ENCODE data around the gene TTYH2.

The TTYH2 gene

DNA sequence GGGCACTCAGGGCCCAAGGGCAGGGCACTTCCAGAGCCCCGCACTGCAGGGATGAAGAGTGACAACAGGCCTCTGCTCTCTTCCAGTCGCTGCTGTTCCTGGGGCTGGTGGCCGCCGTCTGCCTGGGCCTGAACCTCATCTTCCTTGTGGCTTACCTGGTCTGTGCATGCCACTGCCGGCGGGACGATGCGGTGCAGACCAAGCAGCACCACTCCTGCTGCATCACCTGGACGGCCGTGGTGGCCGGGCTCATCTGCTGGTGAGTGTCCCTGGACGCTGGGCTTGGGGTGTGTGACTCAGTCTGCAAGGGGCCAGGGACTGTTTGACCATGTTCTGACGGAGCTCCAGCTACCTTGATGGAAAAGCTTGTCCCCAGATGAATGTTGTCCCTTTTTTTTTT, 9.0 kb downstream of the TTYH2 start:
- no peaks in the 10 kb centered on the region for H3K27me3 ChIP-seq (ENCODE audit: insufficient read depth, low read length)
- TF ChIP-seq EZH2 (IDR thresholded peaks at IDR 0.05; ENCODE audit: borderline replicate concordance, low read length) = no peak
- no peak for TF ChIP-seq CTCF (IDR thresholded peaks at IDR 0.05; ENCODE audit: low read length)
- no peak overlapping the region for H3K4me2 ChIP-seq (ENCODE audit: low read length)
- no peak overlapping the region for H3K27ac ChIP-seq (ENCODE audit: low read depth, low read length, poor library complexity, severe bottlenecking)
- no peak overlapping the region for H3K4me3 ChIP-seq (ENCODE audit: low read depth, low read length, poor library complexity, severe bottlenecking)
- no peaks in the 10 kb centered on the region for H3F3A ChIP-seq (ENCODE audit: insufficient read depth, low read length)
- no peaks in the 10 kb centered on the region for H3K9me3 ChIP-seq (ENCODE audit: low read length)
- H3K79me2 ChIP-seq (ENCODE audit: insufficient read depth, low read length) = no peaks in the 10 kb centered on the region
- no peak overlapping the region for H3K9ac ChIP-seq (ENCODE audit: low read length)
- H3K4me1 ChIP-seq (ENCODE audit: insufficient read depth, low read length, severe bottlenecking) = no peaks in the 10 kb centered on the region
- H3K36me3 ChIP-seq (ENCODE audit: insufficient read depth, low read length) = no peaks in the 10 kb centered on the region
- H3K9me2 ChIP-seq (ENCODE audit: low read depth, low read length) = no peaks in the 10 kb centered on the region
- H4K20me1 ChIP-seq (ENCODE audit: insufficient read depth, low read length) = no peaks in the 10 kb centered on the region
- H2AFZ ChIP-seq (ENCODE audit: low read length) = no peak overlapping the region

GRCh38 chr17:74223901-74224300, 10.5 kb downstream of the TTYH2 start:
- Histone ChIP-seq H3K9ac (ENCODE audit: low read length) (no peak overlapping the region), H3K4me2 (ENCODE audit: low read length) (no peak overlapping the region), H3K9me2 (ENCODE audit: low read depth, low read length) (no peaks in the 10 kb centered on the region), H3K79me2 (ENCODE audit: insufficient read depth, low read length) (no peaks in the 10 kb centered on the region), H3K27ac (ENCODE audit: low read depth, low read length, poor library complexity, severe bottlenecking) (no peak overlapping the region), H2AFZ (ENCODE audit: low read length) (no peak overlapping the region), H3K27me3 (ENCODE audit: insufficient read depth, low read length) (no peaks in the 10 kb centered on the region), H4K20me1 (ENCODE audit: insufficient read depth, low read length) (no peaks in the 10 kb centered on the region), H3K4me1 (ENCODE audit: insufficient read depth, low read length, severe bottlenecking) (no peaks in the 10 kb centered on the region), H3F3A (ENCODE audit: insufficient read depth, low read length) (no peaks in the 10 kb centered on the region), H3K4me3 (ENCODE audit: low read depth, low read length, poor library complexity, severe bottlenecking) (no peak overlapping the region), H3K36me3 (ENCODE audit: insufficient read depth, low read length) (no peaks in the 10 kb centered on the region), H3K9me3 (ENCODE audit: low read length) (no peaks in the 10 kb centered on the region)
- TF ChIP-seq CTCF (IDR thresholded peaks at IDR 0.05; ENCODE audit: low read length) (no peak), EZH2 (IDR thresholded peaks at IDR 0.05; ENCODE audit: borderline replicate concordance, low read length) (no peak)

DNA sequence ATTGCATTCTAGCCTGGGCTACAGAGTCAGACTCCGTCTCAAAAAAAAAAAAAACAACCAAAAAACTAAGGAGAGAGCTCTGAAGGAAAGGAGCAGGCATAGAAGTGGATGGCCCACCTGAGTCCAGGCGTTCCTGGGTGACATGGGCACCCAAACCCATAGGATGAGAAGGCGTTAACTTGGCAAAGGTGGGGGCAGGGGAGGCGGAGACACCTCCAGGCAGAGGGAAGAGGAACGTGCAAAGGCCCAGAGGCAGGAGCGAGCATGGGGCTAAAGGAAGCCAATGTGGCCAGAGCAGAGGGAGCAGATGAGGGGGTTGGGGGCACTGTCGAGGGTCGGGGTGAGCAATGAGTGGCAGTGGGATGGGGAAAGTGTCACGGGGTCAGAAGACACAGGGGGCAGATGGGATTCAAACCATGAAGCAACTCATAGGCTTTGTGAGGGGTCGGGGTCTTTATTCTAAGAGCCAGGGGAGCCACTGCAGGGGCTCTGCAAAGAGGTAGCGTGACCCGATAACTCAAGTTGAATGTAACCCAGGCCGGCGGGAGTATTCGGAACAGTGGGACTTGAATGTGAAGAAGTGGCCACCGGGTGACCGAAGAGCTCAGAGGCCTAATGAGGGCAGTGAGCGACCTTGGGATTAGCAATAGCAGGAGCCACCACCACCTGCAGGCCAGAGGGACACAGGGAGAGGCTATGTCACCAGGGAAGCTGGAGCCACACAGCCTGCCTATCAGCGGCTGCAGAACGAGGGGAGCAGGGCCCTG, 11.8 kb downstream of the TTYH2 start:
- Histone ChIP-seq H3K27me3 (ENCODE audit: insufficient read depth, low read length) (no peaks in the 10 kb centered on the region), H3K9me2 (ENCODE audit: low read depth, low read length) (no peaks in the 10 kb centered on the region), H3K4me3 (ENCODE audit: low read depth, low read length, poor library complexity, severe bottlenecking) (no peak overlapping the region), H2AFZ (ENCODE audit: low read length) (no peak overlapping the region), H3K4me1 (ENCODE audit: insufficient read depth, low read length, severe bottlenecking) (no peaks in the 10 kb centered on the region), H4K20me1 (ENCODE audit: insufficient read depth, low read length) (no peaks in the 10 kb centered on the region), H3K36me3 (ENCODE audit: insufficient read depth, low read length) (no peaks in the 10 kb centered on the region), H3F3A (ENCODE audit: insufficient read depth, low read length) (no peaks in the 10 kb centered on the region), H3K79me2 (ENCODE audit: insufficient read depth, low read length) (no peaks in the 10 kb centered on the region), H3K9ac (ENCODE audit: low read length) (no peak overlapping the region), H3K9me3 (ENCODE audit: low read length) (no peaks in the 10 kb centered on the region), H3K27ac (ENCODE audit: low read depth, low read length, poor library complexity, severe bottlenecking) (no peak overlapping the region), H3K4me2 (ENCODE audit: low read length) (no peak overlapping the region)
- no peak for TF ChIP-seq EZH2 (IDR thresholded peaks at IDR 0.05; ENCODE audit: borderline replicate concordance, low read length)
- no peak for TF ChIP-seq CTCF (IDR thresholded peaks at IDR 0.05; ENCODE audit: low read length)

Data from OCI-LY1 (cell line).